GM23338 (cell line): ENCODE data around the gene HTATSF1. TPM values are rescaled to one million over a fixed set of nuclear protein-coding genes. Genes with fewer than 3 reads are reported as not detected.

Experiments
- ATAC-seq: fragments of 200-7000 bp; cut with Tn5 transposase; 3 replicates; pipeline ENCODE4 v1.9.1; 2020
- DNase-seq: peaks from one replicate; pipeline ENCODE4 v3.0.0-alpha.2; 2015; ENCODE audit warnings: low spot score
- H2AFZ ChIP-seq: fragments of 200-600 bp; sonication (generic); 2 replicates; pipeline ENCODE4 v1.8.0; 2016; ENCODE audit warnings: antibody characterized with exemption, mild to moderate bottlenecking, moderate library complexity
- H3F3A ChIP-seq: fragments of 200-600 bp; sonication (generic); replicated peaks from 2 replicates; pipeline ENCODE4 v1.8.0; 2017; ENCODE audit warnings: antibody characterized with exemption, mixed run types, low read depth
- H3K27ac ChIP-seq: fragments of 200-600 bp; sonication (generic); 2 replicates; pipeline ENCODE4 v1.6.1; 2016; ENCODE audit warnings: low read depth
- H3K27me3 ChIP-seq: fragments of 200-600 bp; sonication (generic); 2 replicates; pipeline ENCODE4 v1.8.0; 2016; ENCODE audit warnings: mild to moderate bottlenecking, mixed run types, moderate library complexity; ENCODE audit not compliant: insufficient read depth
- H3K36me3 ChIP-seq: fragments of 200-600 bp; sonication (generic); 2 replicates; pipeline ENCODE4 v1.8.0; 2016; ENCODE audit warnings: mild to moderate bottlenecking; ENCODE audit not compliant: insufficient read depth
- H3K4me1 ChIP-seq: fragments of 200-600 bp; sonication (generic); 2 replicates; pipeline ENCODE4 v1.8.0; 2016; ENCODE audit warnings: mild to moderate bottlenecking, moderate library complexity; ENCODE audit not compliant: insufficient read depth
- H3K4me2 ChIP-seq: fragments of 200-600 bp; sonication (generic); 2 replicates; pipeline ENCODE4 v1.7.1; 2017; ENCODE audit warnings: mixed run types
- H3K4me3 ChIP-seq: fragments of 200-600 bp; sonication (generic); 2 replicates; pipeline ENCODE4 v1.6.1; 2016; ENCODE audit warnings: mixed run types
- H3K79me2 ChIP-seq: fragments of 200-600 bp; sonication (generic); replicated peaks from 2 replicates; pipeline ENCODE4 v1.8.0; 2017; ENCODE audit warnings: mild to moderate bottlenecking; ENCODE audit not compliant: insufficient read depth
- H3K9me2 ChIP-seq: fragments of 200-600 bp; sonication (generic); 2 replicates; pipeline ENCODE4 v1.8.0; 2017; ENCODE audit not compliant: insufficient read depth
- H4K20me1 ChIP-seq: fragments of 200-600 bp; sonication (generic); replicated peaks from 2 replicates; pipeline ENCODE4 v1.8.0; 2017; ENCODE audit warnings: mild to moderate bottlenecking; ENCODE audit not compliant: insufficient read depth
- H3K27ac Mint-ChIP-seq: 2 replicates; pipeline ENCODE4 v1.8.0; 2020; ENCODE audit warnings: inconsistent platforms, mild to moderate bottlenecking, moderate library complexity, mixed read lengths
- H3K27me3 Mint-ChIP-seq: 3 replicates; pipeline ENCODE4 v1.8.0; 2022; ENCODE audit warnings: low read depth, mild to moderate bottlenecking, moderate library complexity, mixed read lengths, inconsistent platforms; ENCODE audit not compliant: insufficient read depth, poor library complexity
- H3K36me3 Mint-ChIP-seq: 3 replicates; pipeline ENCODE4 v1.8.0; 2021; ENCODE audit warnings: low read depth, mild to moderate bottlenecking, inconsistent platforms, moderate library complexity, mixed read lengths
- H3K4me1 Mint-ChIP-seq: 3 replicates; pipeline ENCODE4 v1.8.0; 2020; ENCODE audit warnings: mild to moderate bottlenecking, inconsistent platforms, mixed read lengths
- H3K4me3 Mint-ChIP-seq: 3 replicates; pipeline ENCODE4 v1.8.0; 2021; ENCODE audit warnings: moderate library complexity, mild to moderate bottlenecking, inconsistent platforms, mixed read lengths
- H3K9me3 Mint-ChIP-seq: 3 replicates; pipeline ENCODE4 v1.8.0; 2020; ENCODE audit warnings: moderate library complexity, mild to moderate bottlenecking, inconsistent platforms, mixed read lengths
- CREB1 ChIP-seq: fragments of 250-450 bp; sonication (Bioruptor Pico); IDR thresholded peaks from 2 replicates; pipeline ENCODE4 v1.5.0; 2020; ENCODE audit warnings: low read depth, mild to moderate bottlenecking, moderate library complexity
- CTCF ChIP-seq, 2 experiments: fragments of 200-600 bp in 1 of 2; sonication (generic) in 1 of 2; conservative IDR thresholded peaks; 2 replicates each; pipeline versions ENCODE4 v1.5.1 to v1.6.1; 2016 to 2017; ENCODE audit warnings: antibody characterized with exemption in 2 of 2, low read depth in 2 of 2, mild to moderate bottlenecking in 2 of 2, moderate library complexity in 1 of 2
- ETS1 ChIP-seq: IDR thresholded peaks from 2 replicates; pipeline ENCODE4 v1.6.1; 2016; ENCODE audit warnings: antibody characterized with exemption
- EZH2 ChIP-seq: fragments of 200-600 bp; sonication (generic); IDR thresholded peaks from one replicate; pipeline ENCODE4 v1.8.0; 2017; ENCODE audit warnings: antibody characterized with exemption, mild to moderate bottlenecking, low read depth; ENCODE audit not compliant: unreplicated experiment
- EZH2phosphoT487 ChIP-seq: fragments of 200-600 bp; sonication (generic); IDR thresholded peaks from one replicate; pipeline ENCODE4 v1.8.1; 2018; ENCODE audit warnings: antibody characterized with exemption; ENCODE audit not compliant: unreplicated experiment
- JUNB ChIP-seq: IDR thresholded peaks from one replicate; pipeline ENCODE4 v1.6.1; 2016; ENCODE audit warnings: antibody characterized with exemption; ENCODE audit not compliant: unreplicated experiment
- NANOG ChIP-seq: IDR thresholded peaks from 2 replicates; pipeline ENCODE4 v1.6.1; 2016; ENCODE audit warnings: antibody characterized with exemption, borderline replicate concordance
- POLR2AphosphoS5 ChIP-seq: IDR thresholded peaks from 2 replicates; pipeline ENCODE4 v1.6.1; 2016; ENCODE audit warnings: antibody characterized with exemption, low read depth
- REST ChIP-seq: IDR thresholded peaks from one replicate; pipeline ENCODE4 v1.6.1; 2018; ENCODE audit warnings: antibody characterized with exemption; ENCODE audit not compliant: unreplicated experiment
- STAT1 ChIP-seq: IDR thresholded peaks from one replicate; pipeline ENCODE4 v1.6.1; 2016; ENCODE audit warnings: antibody characterized with exemption; ENCODE audit not compliant: unreplicated experiment
- ZNF114 ChIP-seq: fragments of 250-450 bp; sonication (Bioruptor Pico); IDR thresholded peaks from 2 replicates; pipeline ENCODE4 v1.5.0; 2020; ENCODE audit warnings: mild to moderate bottlenecking, moderate library complexity
- ZNF331 ChIP-seq: fragments of 250-450 bp; sonication (Bioruptor Pico); IDR thresholded peaks from 2 replicates; pipeline ENCODE4 v1.5.0; 2020; ENCODE audit warnings: low read depth, mild to moderate bottlenecking, moderate library complexity
- ZNF462 ChIP-seq: fragments of 250-450 bp; sonication (Bioruptor Pico); IDR thresholded peaks from 2 replicates; pipeline ENCODE4 v1.5.0; 2020; ENCODE audit warnings: mild to moderate bottlenecking, moderate library complexity
- polyA plus RNA-seq: library from polyadenylated mRNA; unstranded; fragments of >200 nt; fragmentation: Nextera tagmentation; extraction: Ambion mirVana; gene quantifications from 2 replicates; pipeline ENCODE4 v1.2.1, GENCODE V29; 2016
- total RNA-seq: library from RNA; depleted of rRNA; stranded (reverse); fragments of >200 nt; shearing (Covaris generic); gene quantifications from 2 replicates; pipeline ENCODE4 v1.2.3, GENCODE V29; 2014

The HTATSF1 gene
- total and polyA plus RNA-seq, 2 experiments from 2014 or later, result 85.5 to 86.8 TPM

- no peak overlapping the region for H3K4me3 ChIP-seq
- H3K9me3 Mint-ChIP-seq, result no peaks in the 10 kb centered on the region
- no peak overlapping the region for H3K27ac ChIP-seq
- H3F3A ChIP-seq, result no peaks in the 10 kb centered on the region
- H3K4me1 Mint-ChIP-seq, result no peaks in the 10 kb centered on the region
- H2AFZ ChIP-seq, result no peak overlapping the region
- no peak overlapping the region for H3K4me3 Mint-ChIP-seq
- TF ChIP-seq EZH2phosphoT487 (no peak), POLR2AphosphoS5 (no peak), ZNF114 (CRISPR knock-in tag) (no peak), JUNB (no peak), NANOG (no peak), CREB1 (no peak), REST (no peak), ZNF331 (CRISPR knock-in tag) (no peak), EZH2 (no peak), ZNF462 (CRISPR knock-in tag) (no peak), CTCF (conservative IDR thresholded peaks at IDR 0.05; ENCODE audit: low read depth in 2 of 2) (no peak), STAT1 (no peak), ETS1 (no peak)
- H3K4me2 ChIP-seq, result no peak overlapping the region
- no peaks in the 10 kb centered on the region for H3K9me2 ChIP-seq
- H3K79me2 ChIP-seq, result no peaks in the 10 kb centered on the region
- ATAC-seq (no peak), DNase-seq (no peak)
- H3K27ac Mint-ChIP-seq, result no peak overlapping the region
- no peaks in the 10 kb centered on the region for H3K36me3 Mint-ChIP-seq
- no peaks in the 10 kb centered on the region for H3K27me3 ChIP-seq
- peaks cover 4% of the 10 kb centered on the region for H3K27me3 Mint-ChIP-seq
- H3K4me1 ChIP-seq, result no peaks in the 10 kb centered on the region
- no peaks in the 10 kb centered on the region for H4K20me1 ChIP-seq
- H3K36me3 ChIP-seq, result no peaks in the 10 kb centered on the region
These were observed 20.4 kb upstream of the HTATSF1 start for GRCh38 chrX:136477026-136477425.
